Uterus (tissue), 2 donors: ENCODE results near the gene WIPF3.

Source experiments
- CTCF ChIP-seq, 4 experiments: fragments of 200-600 bp in 2 of 4; fragments of 450-650 bp in 2 of 4; sonication (generic) in 2 of 4; IDR thresholded peaks; one replicate each; pipeline ENCODE4 v1.5.1; 2016 to 2019; ENCODE audit warnings: antibody characterized with exemption in 4 of 4, mild to moderate bottlenecking in 2 of 4, moderate library complexity in 1 of 4
- POLR2A ChIP-seq, 2 donors: fragments of 450-650 bp; IDR thresholded peaks; one replicate each; pipeline ENCODE4 v1.6.1; 2016; ENCODE audit warnings: antibody characterized with exemption in 2 of 2, mild to moderate bottlenecking in 1 of 2, moderate library complexity in 1 of 2

GRCh38 chr7:29914180-29914579 lies 107.9 kb downstream of the WIPF3 start:
- TF ChIP-seq CTCF (IDR thresholded peaks at IDR 0.05), result no peak
- TF ChIP-seq POLR2A (IDR thresholded peaks at IDR 0.05), result no peak
